Measurements from ENCODE around the gene SLC35B4. TPM values are rescaled to one million over a fixed set of nuclear protein-coding genes. Genes with fewer than 3 reads are reported as not detected.

Gene SLC35B4
- total RNA-seq, 2 donors from 2014 or later: 6.2 to 7.5 TPM

DNA sequence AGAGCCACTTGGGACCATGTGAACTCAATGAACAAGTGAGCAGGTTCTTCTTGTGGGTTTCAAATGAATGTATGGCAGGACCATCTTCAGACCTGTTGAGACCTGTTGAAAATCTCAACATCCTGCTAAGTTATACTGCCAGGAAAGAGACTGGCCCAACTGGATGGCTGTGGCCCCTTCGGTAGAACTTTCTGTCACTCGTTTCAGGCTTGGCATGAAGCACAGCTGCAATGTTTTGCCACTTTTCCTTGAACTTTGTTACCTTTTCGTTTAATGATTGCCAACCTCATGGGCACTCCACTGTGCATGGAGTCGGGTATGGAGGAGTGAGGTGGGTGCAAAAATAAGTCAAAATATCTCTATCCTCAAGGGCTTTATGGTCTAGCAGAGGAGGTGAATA is 36.7 kb upstream of the SLC35B4 start:
- H3K27ac ChIP-seq: no peak overlapping the region
- H3K4me3 ChIP-seq: no peak overlapping the region
- H3K9me3 ChIP-seq: no peaks in the 10 kb centered on the region
- no peak for DNase-seq
- no peaks in the 10 kb centered on the region for H3K27me3 ChIP-seq
- no peaks in the 10 kb centered on the region for H3K36me3 ChIP-seq
- no peaks in the 10 kb centered on the region for H3K4me1 ChIP-seq
- intact Hi-C loops (cut with DNase I): no loop called here
- no peak overlapping the region for H3K9ac ChIP-seq (ENCODE audit: low read depth in 2 of 2, low read length in 2 of 2)
- TF ChIP-seq, protein P1, sequence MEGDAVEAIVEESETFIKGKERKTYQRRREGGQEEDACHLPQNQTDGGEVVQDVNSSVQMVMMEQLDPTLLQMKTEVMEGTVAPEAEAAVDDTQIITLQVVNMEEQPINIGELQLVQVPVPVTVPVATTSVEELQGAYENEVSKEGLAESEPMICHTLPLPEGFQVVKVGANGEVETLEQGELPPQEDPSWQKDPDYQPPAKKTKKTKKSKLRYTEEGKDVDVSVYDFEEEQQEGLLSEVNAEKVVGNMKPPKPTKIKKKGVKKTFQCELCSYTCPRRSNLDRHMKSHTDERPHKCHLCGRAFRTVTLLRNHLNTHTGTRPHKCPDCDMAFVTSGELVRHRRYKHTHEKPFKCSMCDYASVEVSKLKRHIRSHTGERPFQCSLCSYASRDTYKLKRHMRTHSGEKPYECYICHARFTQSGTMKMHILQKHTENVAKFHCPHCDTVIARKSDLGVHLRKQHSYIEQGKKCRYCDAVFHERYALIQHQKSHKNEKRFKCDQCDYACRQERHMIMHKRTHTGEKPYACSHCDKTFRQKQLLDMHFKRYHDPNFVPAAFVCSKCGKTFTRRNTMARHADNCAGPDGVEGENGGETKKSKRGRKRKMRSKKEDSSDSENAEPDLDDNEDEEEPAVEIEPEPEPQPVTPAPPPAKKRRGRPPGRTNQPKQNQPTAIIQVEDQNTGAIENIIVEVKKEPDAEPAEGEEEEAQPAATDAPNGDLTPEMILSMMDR (IDR thresholded peaks at IDR 0.05): no peak

DNA sequence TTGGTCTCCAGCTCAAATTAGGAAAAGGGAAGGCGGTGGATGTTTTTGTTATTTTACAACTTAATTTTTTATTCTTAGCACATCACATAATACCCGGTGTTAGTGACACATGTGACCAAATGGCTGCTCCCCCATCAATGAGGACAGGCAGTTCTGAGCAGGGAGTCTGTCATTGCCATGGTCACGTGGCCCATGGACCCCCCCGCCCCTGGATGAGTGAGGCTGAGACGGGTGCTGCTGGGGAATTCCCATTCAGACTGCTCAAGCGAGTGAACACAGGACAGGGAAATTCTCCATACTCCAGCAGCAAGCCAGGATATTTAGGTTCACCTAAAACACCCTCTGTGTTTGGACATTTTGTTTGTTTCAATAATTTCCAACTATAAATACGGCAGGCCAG is 34.7 kb upstream of the SLC35B4 start:
- Histone ChIP-seq H3K36me3 (no peaks in the 10 kb centered on the region), H3K27ac (no peak overlapping the region), H3K27me3 (no peaks in the 10 kb centered on the region), H3K9me3 (no peaks in the 10 kb centered on the region), H3K9ac (ENCODE audit: low read depth in 2 of 2, low read length in 2 of 2) (no peak overlapping the region), H3K4me1 (no peaks in the 10 kb centered on the region), H3K4me3 (no peak overlapping the region)
- no peak for DNase-seq
- TF ChIP-seq, protein P1 (IDR thresholded peaks at IDR 0.05): no peak
- intact Hi-C loops (cut with DNase I): no loop called here

DNA sequence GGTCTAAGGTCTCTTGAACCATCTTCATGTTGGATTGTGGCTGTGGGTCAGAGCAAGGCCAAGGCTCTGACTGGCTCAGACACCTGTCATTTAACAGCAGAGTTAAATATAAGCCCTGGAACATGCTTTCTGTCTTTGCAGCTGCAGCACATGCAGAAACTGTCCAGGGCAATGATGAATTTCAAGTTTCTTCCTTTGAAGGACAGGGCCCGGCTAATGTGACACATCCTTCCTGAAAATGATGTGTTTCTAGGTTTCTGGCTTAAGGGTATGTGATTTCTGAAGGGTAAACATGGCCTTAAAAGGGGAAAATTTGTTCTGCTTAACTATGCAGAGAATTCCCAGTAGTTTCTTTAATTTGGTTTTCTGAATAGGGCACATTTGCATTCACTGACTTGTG is 34.0 kb upstream of the SLC35B4 start:
- DNase-seq: no peak
- no peak overlapping the region for H3K27ac ChIP-seq
- H3K4me1 ChIP-seq: no peaks in the 10 kb centered on the region
- H3K4me3 ChIP-seq: no peak overlapping the region
- intact Hi-C loops (cut with DNase I): no loop called here
- H3K36me3 ChIP-seq: no peaks in the 10 kb centered on the region
- no peaks in the 10 kb centered on the region for H3K9me3 ChIP-seq
- no peak overlapping the region for H3K9ac ChIP-seq (ENCODE audit: low read depth in 2 of 2, low read length in 2 of 2)
- H3K27me3 ChIP-seq: no peaks in the 10 kb centered on the region
- TF ChIP-seq, protein P1 (IDR thresholded peaks at IDR 0.05): no peak

DNA sequence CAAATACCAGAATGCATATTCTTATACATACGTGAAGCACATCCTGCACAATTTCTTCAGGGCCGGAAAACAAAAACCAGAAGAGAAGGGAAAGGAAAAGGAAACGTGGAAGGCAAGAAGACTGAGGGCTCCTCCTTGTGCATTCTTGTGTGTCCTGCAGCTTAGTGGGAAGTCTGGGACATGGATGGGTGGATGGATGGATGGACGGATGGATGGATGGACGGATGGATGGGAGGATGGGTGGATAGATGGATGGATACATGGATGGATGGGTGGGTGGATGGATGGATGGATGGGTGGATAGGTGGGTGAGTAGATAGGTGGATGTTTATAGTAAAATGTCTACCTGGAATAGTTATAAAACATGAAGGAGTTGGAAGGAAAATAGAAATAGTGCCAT is 30.8 kb upstream of the SLC35B4 start:
- TF ChIP-seq, protein P1 (IDR thresholded peaks at IDR 0.05): no peak
- H3K9ac ChIP-seq (ENCODE audit: low read depth in 2 of 2, low read length in 2 of 2): no peak overlapping the region
- H3K36me3 ChIP-seq: no peaks in the 10 kb centered on the region
- intact Hi-C loops (cut with DNase I): no loop called here
- no peak overlapping the region for H3K4me3 ChIP-seq
- no peaks in the 10 kb centered on the region for H3K4me1 ChIP-seq
- no peak overlapping the region for H3K27ac ChIP-seq
- no peaks in the 10 kb centered on the region for H3K9me3 ChIP-seq
- H3K27me3 ChIP-seq: no peaks in the 10 kb centered on the region
- no peak for DNase-seq

DNA sequence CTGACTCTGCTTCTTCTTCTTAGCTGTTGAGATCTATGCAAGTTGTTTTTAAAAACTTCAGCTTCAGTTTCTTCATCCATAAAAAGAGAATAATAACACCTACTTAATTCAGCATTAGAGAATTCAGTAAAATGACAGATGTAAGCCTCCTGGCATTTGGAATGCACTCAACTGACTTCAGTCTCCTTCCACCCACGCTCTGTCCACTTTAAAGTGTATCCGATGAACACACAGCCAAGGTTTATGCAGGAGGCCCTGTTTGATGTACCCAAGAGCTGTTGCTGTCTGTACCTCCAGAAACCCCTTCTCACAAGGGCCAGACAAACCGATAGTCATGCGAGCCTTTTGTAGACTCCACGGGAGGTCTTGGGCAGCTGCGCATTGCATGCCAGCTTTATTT is 27.1 kb upstream of the SLC35B4 start:
- intact Hi-C loops (cut with DNase I): no loop called here
- Histone ChIP-seq H3K9me3 (no peaks in the 10 kb centered on the region), H3K9ac (ENCODE audit: low read depth in 2 of 2, low read length in 2 of 2) (no peak overlapping the region), H3K36me3 (no peaks in the 10 kb centered on the region), H3K27me3 (no peaks in the 10 kb centered on the region), H3K27ac (no peak overlapping the region), H3K4me3 (no peak overlapping the region), H3K4me1 (no peaks in the 10 kb centered on the region)
- no peak for DNase-seq
- TF ChIP-seq, protein P1 (IDR thresholded peaks at IDR 0.05): no peak

DNA sequence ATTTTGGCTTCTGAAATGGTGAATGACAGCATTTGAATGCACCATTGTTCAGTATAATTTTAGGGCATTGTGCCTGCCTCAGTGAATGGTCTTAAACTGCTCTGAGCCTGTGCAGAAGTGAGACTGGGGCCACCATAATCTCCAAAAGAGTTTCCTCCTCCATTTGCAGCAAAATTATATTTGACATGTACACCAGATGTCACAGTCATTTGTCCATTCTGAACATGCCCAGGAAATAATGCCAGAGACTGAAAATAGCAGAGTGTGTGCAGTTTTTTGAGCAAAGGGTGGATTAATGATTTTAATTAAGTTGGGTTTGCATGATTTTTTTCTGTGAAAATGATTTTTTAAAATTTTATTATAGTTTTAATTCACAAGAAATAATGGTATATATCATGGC is 26.4 kb upstream of the SLC35B4 start:
- Histone ChIP-seq H3K4me3 (no peak overlapping the region), H3K36me3 (no peaks in the 10 kb centered on the region), H3K27ac (no peak overlapping the region), H3K4me1 (no peaks in the 10 kb centered on the region), H3K9ac (ENCODE audit: low read depth in 2 of 2, low read length in 2 of 2) (no peak overlapping the region), H3K9me3 (no peaks in the 10 kb centered on the region), H3K27me3 (no peaks in the 10 kb centered on the region)
- no peak for DNase-seq
- TF ChIP-seq, protein P1 (IDR thresholded peaks at IDR 0.05): no peak
- intact Hi-C loops (cut with DNase I): no loop called here
